Epithelial cell of proximal tubule (primary cell): ENCODE measurements around the gene TCEANC2. TPM values are rescaled to one million over a fixed set of nuclear protein-coding genes. Genes with fewer than 3 reads are reported as not detected.

ENCODE experiments used
- DNase-seq: peaks from one replicate; pipeline ENCODE4 v3.0.0-alpha.2; 2011; ENCODE audit warnings: low read depth
- H3K4me3 ChIP-seq: 2 replicates; pipeline ENCODE4 v1.5.1; 2011; ENCODE audit warnings: low read depth, mild to moderate bottlenecking, low read length
- CTCF ChIP-seq: conservative IDR thresholded peaks from 2 replicates; pipeline ENCODE4 v1.5.1; 2012; ENCODE audit warnings: low read depth, mild to moderate bottlenecking, low read length
- total RNA-seq: library from RNA; depleted of rRNA; stranded (reverse); fragments of >200 nt; gene quantifications from 2 replicates; pipeline ENCODE4 v1.2.3, GENCODE V29; 2015

The TCEANC2 gene
- total RNA-seq, 1 donor from 2014 or later: 1.9 TPM

- no peak for TF ChIP-seq CTCF
- DNase-seq: no peak
- no peak overlapping the region for H3K4me3 ChIP-seq
Observed at GRCh38 chr1:54110996-54111395, 57.6 kb downstream of the TCEANC2 start.

- no peak for DNase-seq
- no peak overlapping the region for H3K4me3 ChIP-seq
- TF ChIP-seq CTCF: no peak
Observed at GRCh38 chr1:54111624-54112023, 58.2 kb downstream of the TCEANC2 start.

- no peak for DNase-seq
- no peak overlapping the region for H3K4me3 ChIP-seq
- no peak for TF ChIP-seq CTCF
Observed at GRCh38 chr1:54112027-54112426, 58.6 kb downstream of the TCEANC2 start.

GRCh38 chr1:54112705-54113368 lies 59.4 kb downstream of the TCEANC2 start:
- no peak for TF ChIP-seq CTCF
- no peak overlapping the region for H3K4me3 ChIP-seq
- DNase-seq: no peak

GRCh38 chr1:54114001-54114400 lies 60.6 kb downstream of the TCEANC2 start:
- DNase-seq: no peak
- H3K4me3 ChIP-seq: no peak overlapping the region
- TF ChIP-seq CTCF: no peak

- no peak for TF ChIP-seq CTCF
- DNase-seq: no peak
- H3K4me3 ChIP-seq: no peak overlapping the region
Observed at GRCh38 chr1:54114955-54115354, 61.5 kb downstream of the TCEANC2 start.

- no peak overlapping the region for H3K4me3 ChIP-seq
- no peak for TF ChIP-seq CTCF
- no peak for DNase-seq
Observed at GRCh38 chr1:54115520-54115919, 62.1 kb downstream of the TCEANC2 start.
